GM21423 (cell line): ENCODE results near the gene VPS25.
"Not testable (repeated sequence)": the region's sequence is repeated elsewhere in the genome, so short reads cannot be mapped to it uniquely, and the experiment has no call there.

Source experiments
- ATAC-seq: cut with Tn5 transposase; IDR thresholded peaks from one replicate; pipeline ENCODE4 v1.9.1; 2021; ENCODE audit warnings: mild to moderate bottlenecking, moderate library complexity; ENCODE audit not compliant: unreplicated experiment

Gene VPS25

GRCh38 chr17:42767512-42767911, 5.7 kb upstream of the VPS25 start:
- ATAC-seq = no peak

GRCh38 chr17:42768006-42768405, 5.2 kb upstream of the VPS25 start:
- ATAC-seq = not testable (repeated sequence)

GRCh38 chr17:42769964-42770363, 3.3 kb upstream of the VPS25 start:
- ATAC-seq = not testable (repeated sequence)

GRCh38 chr17:42772945-42773289, 332 bp upstream of the VPS25 start:
- no peak for ATAC-seq

GRCh38 chr17:42774066-42774745, 957 bp downstream of the VPS25 start:
- ATAC-seq = no peak

- ATAC-seq = no peak
Observed at GRCh38 chr17:42775534-42776098, 2.4 kb downstream of the VPS25 start.

GRCh38 chr17:42778570-42778969, 5.3 kb downstream of the VPS25 start:
- ATAC-seq = no peak

- no peak for ATAC-seq
Observed at GRCh38 chr17:42779304-42779935, 6.2 kb downstream of the VPS25 start.

- ATAC-seq = no peak
Observed at GRCh38 chr17:42779936-42780850, 6.9 kb downstream of the VPS25 start, which contains the start of gene WNK4. TSS of gene WNK4 (plus strand) at chr17:42780610. CDS start at chr17:42780699, 89 bp downstream.

- no peak for ATAC-seq
Observed at GRCh38 chr17:42780851-42781638, 7.8 kb downstream of the VPS25 start.

GRCh38 chr17:42781639-42782165, 8.5 kb downstream of the VPS25 start:
- ATAC-seq = no peak

GRCh38 chr17:42782166-42783061, 9.2 kb downstream of the VPS25 start:
- no peak for ATAC-seq

- ATAC-seq = no peak
Observed at GRCh38 chr17:42783062-42783790, 10.0 kb downstream of the VPS25 start.

GRCh38 chr17:42783791-42784138, 10.5 kb downstream of the VPS25 start:
- ATAC-seq = no peak

GRCh38 chr17:42784409-42784808, 11.2 kb downstream of the VPS25 start:
- no peak for ATAC-seq

- no peak for ATAC-seq
Observed at GRCh38 chr17:42784811-42785592, 11.8 kb downstream of the VPS25 start.

- no peak for ATAC-seq
Observed at GRCh38 chr17:42787266-42787665, 14.0 kb downstream of the VPS25 start.

GRCh38 chr17:42791948-42792347, 18.7 kb downstream of the VPS25 start:
- no peak for ATAC-seq
